ENCODE measurements around the gene CAVIN2. TPM values are rescaled to one million over a fixed set of nuclear protein-coding genes. Genes with fewer than 3 reads are reported as not detected.

The CAVIN2 gene
- total and polyA plus RNA-seq, 2 experiments from 2014 or later: 2.0 to 4.8 TPM

DNA sequence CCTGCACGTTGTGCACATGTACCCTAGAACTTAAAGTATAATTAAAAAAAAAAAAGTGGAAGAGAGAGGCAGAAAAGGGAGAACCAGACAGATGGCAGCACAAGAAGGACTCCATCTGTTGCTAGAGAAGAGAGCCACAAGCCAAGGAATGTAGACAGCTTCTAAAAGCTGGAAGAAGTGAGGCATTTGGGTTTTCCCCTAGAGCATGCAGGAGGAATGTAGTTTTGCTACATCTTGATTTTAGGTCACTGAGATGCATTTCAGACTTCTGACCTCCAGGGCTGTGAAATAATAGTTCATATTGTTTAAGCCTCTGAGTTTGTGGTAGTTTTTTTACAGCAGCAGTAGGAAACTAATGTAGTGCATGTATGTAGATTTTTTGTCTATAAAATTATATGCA lies 46.0 kb downstream of the CAVIN2 start:
- no peak overlapping the region for H3K27ac ChIP-seq
- H3K79me2 ChIP-seq: no peaks in the 10 kb centered on the region
- no peaks in the 10 kb centered on the region for H3K4me1 ChIP-seq (ENCODE audit: insufficient read depth)
- H4K20me1 ChIP-seq (ENCODE audit: insufficient read depth, poor library complexity, severe bottlenecking): no peaks in the 10 kb centered on the region
- TF ChIP-seq, protein P1, sequence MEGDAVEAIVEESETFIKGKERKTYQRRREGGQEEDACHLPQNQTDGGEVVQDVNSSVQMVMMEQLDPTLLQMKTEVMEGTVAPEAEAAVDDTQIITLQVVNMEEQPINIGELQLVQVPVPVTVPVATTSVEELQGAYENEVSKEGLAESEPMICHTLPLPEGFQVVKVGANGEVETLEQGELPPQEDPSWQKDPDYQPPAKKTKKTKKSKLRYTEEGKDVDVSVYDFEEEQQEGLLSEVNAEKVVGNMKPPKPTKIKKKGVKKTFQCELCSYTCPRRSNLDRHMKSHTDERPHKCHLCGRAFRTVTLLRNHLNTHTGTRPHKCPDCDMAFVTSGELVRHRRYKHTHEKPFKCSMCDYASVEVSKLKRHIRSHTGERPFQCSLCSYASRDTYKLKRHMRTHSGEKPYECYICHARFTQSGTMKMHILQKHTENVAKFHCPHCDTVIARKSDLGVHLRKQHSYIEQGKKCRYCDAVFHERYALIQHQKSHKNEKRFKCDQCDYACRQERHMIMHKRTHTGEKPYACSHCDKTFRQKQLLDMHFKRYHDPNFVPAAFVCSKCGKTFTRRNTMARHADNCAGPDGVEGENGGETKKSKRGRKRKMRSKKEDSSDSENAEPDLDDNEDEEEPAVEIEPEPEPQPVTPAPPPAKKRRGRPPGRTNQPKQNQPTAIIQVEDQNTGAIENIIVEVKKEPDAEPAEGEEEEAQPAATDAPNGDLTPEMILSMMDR (IDR thresholded peaks at IDR 0.05; ENCODE audit: poor library complexity): no peak
- no peak for TF ChIP-seq EZH2phosphoT487 (IDR thresholded peaks at IDR 0.05; ENCODE audit: low read depth, severe bottlenecking, unreplicated experiment)
- TF ChIP-seq EZH2 (IDR thresholded peaks at IDR 0.05; ENCODE audit: borderline replicate concordance): no peak
- no peak for DNase-seq (ENCODE audit: low spot score)
- no CpG with 5 or more reads among the region's 1 CpG for WGBS (ENCODE audit: low lambda C conversion rate, missing lambda C conversion rate)
- H3K9me2 ChIP-seq (replicated peaks; ENCODE audit: insufficient read depth): no peaks in the 10 kb centered on the region
- no peak overlapping the region for H3K4me2 ChIP-seq
- H3K36me3 ChIP-seq (replicated peaks; ENCODE audit: insufficient read depth, low read depth): no peaks in the 10 kb centered on the region
- H3K4me3 ChIP-seq: no peak overlapping the region
- no peaks in the 10 kb centered on the region for H3K9me3 ChIP-seq (ENCODE audit: low read depth)
- no peak overlapping the region for H2AFZ ChIP-seq
- H3K27me3 ChIP-seq: no peaks in the 10 kb centered on the region

DNA sequence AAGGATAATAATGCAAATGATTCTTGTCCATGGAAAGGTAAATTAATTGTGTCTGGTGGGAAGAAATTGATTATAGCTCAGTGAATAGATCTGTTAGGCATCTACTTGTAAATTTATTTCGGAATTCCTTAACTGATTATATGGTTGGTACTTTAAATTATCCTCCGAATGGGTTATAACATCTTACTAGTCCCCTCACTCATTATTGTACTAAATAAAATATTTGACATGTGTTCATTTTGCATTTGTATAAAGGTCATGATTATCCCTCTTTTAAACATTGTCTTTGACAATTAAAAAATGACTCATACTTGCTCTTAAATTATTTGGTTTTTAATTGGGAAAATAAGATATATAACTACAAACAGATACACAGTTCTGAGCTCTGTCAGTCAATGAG lies 47.4 kb downstream of the CAVIN2 start:
- WGBS (ENCODE audit: low lambda C conversion rate, missing lambda C conversion rate): 92% methylated on average over 2 of the region's 2 CpGs
- H3K4me2 ChIP-seq: no peak overlapping the region
- no peaks in the 10 kb centered on the region for H3K4me1 ChIP-seq (ENCODE audit: insufficient read depth)
- no peak for DNase-seq (ENCODE audit: low spot score)
- H3K36me3 ChIP-seq (replicated peaks; ENCODE audit: insufficient read depth, low read depth): no peaks in the 10 kb centered on the region
- H3K27ac ChIP-seq: no peak overlapping the region
- H3K79me2 ChIP-seq: no peaks in the 10 kb centered on the region
- H2AFZ ChIP-seq: no peak overlapping the region
- TF ChIP-seq EZH2phosphoT487 (IDR thresholded peaks at IDR 0.05; ENCODE audit: low read depth, severe bottlenecking, unreplicated experiment): no peak
- no peak for TF ChIP-seq EZH2 (IDR thresholded peaks at IDR 0.05; ENCODE audit: borderline replicate concordance)
- TF ChIP-seq, protein P1 (IDR thresholded peaks at IDR 0.05; ENCODE audit: poor library complexity): no peak
- no peaks in the 10 kb centered on the region for H4K20me1 ChIP-seq (ENCODE audit: insufficient read depth, poor library complexity, severe bottlenecking)
- H3K9me2 ChIP-seq (replicated peaks; ENCODE audit: insufficient read depth): no peaks in the 10 kb centered on the region
- H3K27me3 ChIP-seq: no peaks in the 10 kb centered on the region
- no peaks in the 10 kb centered on the region for H3K9me3 ChIP-seq (ENCODE audit: low read depth)
- H3K4me3 ChIP-seq: no peak overlapping the region

DNA sequence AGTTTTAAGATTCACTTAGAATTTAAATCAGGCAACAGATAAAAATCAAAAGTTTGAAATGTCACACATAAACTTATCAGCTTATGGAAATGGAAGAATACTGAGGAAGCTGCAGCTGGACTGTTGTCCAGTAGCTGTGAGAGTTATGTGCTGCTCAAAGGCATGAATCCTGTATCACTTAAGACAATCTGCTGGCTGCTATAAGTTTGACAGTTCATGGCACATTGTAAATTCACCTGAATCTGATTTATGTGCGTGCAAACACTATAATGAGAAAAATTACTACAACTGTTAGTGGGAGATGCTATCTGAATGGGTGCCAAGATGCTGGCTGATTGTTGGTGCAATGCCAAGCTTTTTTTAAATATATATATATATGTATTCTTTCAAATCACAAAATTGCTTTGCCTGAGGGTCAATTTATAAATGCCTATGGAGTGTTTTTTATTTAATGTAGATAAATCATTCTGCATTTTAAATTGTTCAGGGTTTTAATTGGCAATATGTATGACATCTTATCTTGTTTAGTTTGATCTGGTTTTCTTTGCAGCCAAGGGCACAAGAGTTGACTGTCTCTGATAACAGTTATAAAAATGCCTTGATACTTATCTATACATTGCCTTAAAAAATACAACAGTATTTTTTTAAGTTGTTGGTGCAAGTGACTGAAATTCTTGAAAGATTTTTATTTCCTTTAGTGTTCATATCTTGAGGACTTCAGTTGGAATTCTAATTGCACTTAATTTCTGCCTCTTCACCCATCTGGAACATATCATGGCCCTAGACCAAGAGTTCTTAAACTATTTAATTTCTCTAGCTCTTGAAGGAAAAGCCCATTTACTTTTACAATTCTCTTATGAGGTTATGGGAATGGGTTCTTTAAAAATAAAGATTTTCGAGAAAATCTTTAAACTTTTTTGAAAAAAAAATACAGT lies 48.7 kb downstream of the CAVIN2 start:
- no peak for DNase-seq (ENCODE audit: low spot score)
- TF ChIP-seq EZH2phosphoT487 (IDR thresholded peaks at IDR 0.05; ENCODE audit: low read depth, severe bottlenecking, unreplicated experiment): no peak
- TF ChIP-seq EZH2 (IDR thresholded peaks at IDR 0.05; ENCODE audit: borderline replicate concordance): no peak
- 63% methylated on average over 2 of the region's 2 CpGs for WGBS (ENCODE audit: low lambda C conversion rate, missing lambda C conversion rate)
- Histone ChIP-seq H3K27ac (no peak overlapping the region), H3K27me3 (no peaks in the 10 kb centered on the region), H3K9me2 (replicated peaks; ENCODE audit: insufficient read depth) (no peaks in the 10 kb centered on the region), H3K4me3 (no peak overlapping the region), H3K36me3 (replicated peaks; ENCODE audit: insufficient read depth, low read depth) (no peaks in the 10 kb centered on the region), H3K79me2 (no peaks in the 10 kb centered on the region), H4K20me1 (ENCODE audit: insufficient read depth, poor library complexity, severe bottlenecking) (no peaks in the 10 kb centered on the region), H3K4me1 (ENCODE audit: insufficient read depth) (no peaks in the 10 kb centered on the region), H3K9me3 (ENCODE audit: low read depth) (no peaks in the 10 kb centered on the region), H2AFZ (no peak overlapping the region), H3K4me2 (no peak overlapping the region)

DNA sequence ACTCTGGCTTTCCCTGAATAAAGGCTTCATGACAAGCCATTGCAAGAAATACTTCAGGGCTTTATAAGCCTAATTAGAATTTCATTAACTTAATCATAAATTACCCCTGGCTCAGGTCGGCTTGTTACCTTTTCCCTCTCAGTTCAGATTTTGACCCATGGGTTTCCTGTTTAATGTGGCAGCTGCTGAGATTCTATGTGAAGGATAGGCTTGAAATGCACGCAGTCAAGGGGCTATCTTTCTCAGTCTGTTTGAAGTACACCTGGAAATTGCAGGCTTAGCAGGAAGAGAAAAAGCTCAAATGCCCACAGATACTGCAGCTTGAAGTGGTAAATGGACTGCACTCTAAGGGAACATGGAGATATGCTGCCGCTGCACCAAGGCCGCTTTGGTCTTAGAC lies 49.4 kb downstream of the CAVIN2 start:
- H3K27me3 ChIP-seq: no peaks in the 10 kb centered on the region
- H2AFZ ChIP-seq: no peak overlapping the region
- no peaks in the 10 kb centered on the region for H3K36me3 ChIP-seq (replicated peaks; ENCODE audit: insufficient read depth, low read depth)
- no peak overlapping the region for H3K4me3 ChIP-seq
- no peaks in the 10 kb centered on the region for H3K4me1 ChIP-seq (ENCODE audit: insufficient read depth)
- H3K4me2 ChIP-seq: no peak overlapping the region
- TF ChIP-seq, protein P1 (IDR thresholded peaks at IDR 0.05; ENCODE audit: poor library complexity): no peak
- TF ChIP-seq EZH2 (IDR thresholded peaks at IDR 0.05; ENCODE audit: borderline replicate concordance) (no peak), EZH2phosphoT487 (IDR thresholded peaks at IDR 0.05; ENCODE audit: low read depth, severe bottlenecking, unreplicated experiment) (no peak)
- 65% methylated on average over 4 of the region's 4 CpGs for WGBS (ENCODE audit: low lambda C conversion rate, missing lambda C conversion rate)
- H3K79me2 ChIP-seq: no peaks in the 10 kb centered on the region
- no peaks in the 10 kb centered on the region for H4K20me1 ChIP-seq (ENCODE audit: insufficient read depth, poor library complexity, severe bottlenecking)
- H3K9me2 ChIP-seq (replicated peaks; ENCODE audit: insufficient read depth): no peaks in the 10 kb centered on the region
- DNase-seq (ENCODE audit: low spot score): no peak
- no peak overlapping the region for H3K27ac ChIP-seq
- no peaks in the 10 kb centered on the region for H3K9me3 ChIP-seq (ENCODE audit: low read depth)
